ENCODE results near the gene RECQL5.

The RECQL5 gene

GRCh38 chr17:75666959-75667790 is at the start of gene RECQL5, which contains the start of gene SAP30BP:
Gene RECQL5 (minus strand): TSS chr17:75667154. CDS start chr17:75666557, 597 bp downstream.
Gene SAP30BP (plus strand): TSS chr17:75667338. CDS start chr17:75667373, 35 bp downstream.
- peak; percentile 97 to 98 for DNase-seq

GRCh38 chr17:75712446-75712845 is 45.5 kb upstream of the RECQL5 start:
- DNase-seq, result peak; percentile 80

- DNase-seq, result no peak
Measured at GRCh38 chr17:75707079-75707571, 40.2 kb upstream of the RECQL5 start.

GRCh38 chr17:75706042-75706728 is 39.2 kb upstream of the RECQL5 start:
- no peak for DNase-seq

GRCh38 chr17:75704963-75705875 is 38.3 kb upstream of the RECQL5 start:
- no peak for DNase-seq

GRCh38 chr17:75703591-75703990 is 36.6 kb upstream of the RECQL5 start:
- DNase-seq, result no peak

- no peak for DNase-seq
Measured at GRCh38 chr17:75703191-75703590, 36.2 kb upstream of the RECQL5 start.

- no peak for DNase-seq
Measured at GRCh38 chr17:75701288-75701687, 34.3 kb upstream of the RECQL5 start.

GRCh38 chr17:75698659-75699058 is 31.7 kb upstream of the RECQL5 start:
- no peak for DNase-seq

- DNase-seq, result no peak
Measured at GRCh38 chr17:75697651-75698291, 30.8 kb upstream of the RECQL5 start.

- DNase-seq, result no peak
Measured at GRCh38 chr17:75695830-75696271, 28.9 kb upstream of the RECQL5 start.

- no peak for DNase-seq
Measured at GRCh38 chr17:75695141-75695829, 28.3 kb upstream of the RECQL5 start.

- DNase-seq, result no peak
Measured at GRCh38 chr17:75694536-75694935, 27.6 kb upstream of the RECQL5 start.

GRCh38 chr17:75693500-75694481 is 26.8 kb upstream of the RECQL5 start:
- no peak for DNase-seq

GRCh38 chr17:75692976-75693375 is 26.0 kb upstream of the RECQL5 start:
- no peak for DNase-seq

GRCh38 chr17:75691801-75692626 is 25.1 kb upstream of the RECQL5 start:
- no peak for DNase-seq

- DNase-seq, result no peak
Measured at GRCh38 chr17:75691371-75691791, 24.4 kb upstream of the RECQL5 start.

- no peak for DNase-seq
Measured at GRCh38 chr17:75689441-75689873, 22.5 kb upstream of the RECQL5 start.

GRCh38 chr17:75688209-75688825 is 21.4 kb upstream of the RECQL5 start:
- peak; percentile 44 to 56 for DNase-seq

Measured in AML-193 (cell line).